Measurements from ENCODE around the gene KLF2. TPM values are rescaled to one million over a fixed set of nuclear protein-coding genes. Genes with fewer than 3 reads are reported as not detected.
"Not testable (repeated sequence)": the region's sequence is repeated elsewhere in the genome, so short reads cannot be mapped to it uniquely, and the experiment has no call there.

KLF2 gene
- total and polyA plus RNA-seq, 2 of the 13 experiments (the other 11 are each of a cell fraction or from before 2014, with no cell fraction given), result not detected

GRCh38 chr19:16285079-16285478 is 39.5 kb upstream of the KLF2 start:
- H3K4me3 ChIP-seq (replicated peaks in 1 of 3; ENCODE audit: insufficient read depth in 1 of 3, low read depth in 2 of 3, low read length in 3 of 3); FAIRE-seq; H3K9me3 ChIP-seq (ENCODE audit: low read length); in situ Hi-C loops (cut with HindIII; ENCODE audit: extremely low pct_ligation_motif_present, low pct_unique_long_range_greater_than_20kb); POLR2A ChIA-PET; H3K27ac ChIP-seq (ENCODE audit: extremely low read length, insufficient read depth, low read length); H3K4me1 ChIP-seq (ENCODE audit: insufficient read depth, low read length); BruUV-seq (replicated peaks); H3K36me3 ChIP-seq (replicated peaks in 1 of 2; ENCODE audit: control insufficient read depth in 1 of 2, insufficient read depth in 2 of 2, low read length in 2 of 2); ATAC-seq; H3K4me2 ChIP-seq (ENCODE audit: low read depth, low read length); H2AFZ ChIP-seq (ENCODE audit: low read length); H3K9ac ChIP-seq (ENCODE audit: insufficient read depth, low read depth, low read length); intact Hi-C loops (cut with micrococcal nuclease; ENCODE audit: unreplicated experiment); H3K79me2 ChIP-seq (ENCODE audit: insufficient read depth, low read length); H4K20me1 ChIP-seq (ENCODE audit: insufficient read depth, low read length); CTCF ChIA-PET (ENCODE audit: low intra/inter-chr PET ratio, low total read pairs); DNase-seq (ENCODE audit: low spot score): not testable (repeated sequence)
- peaks cover 1 to 23% of the 10 kb centered on the region in 2 experiments; a peak in 3 of 5 replicates for H3K27me3 ChIP-seq (ENCODE audit: control insufficient read depth in 1 of 2, insufficient read depth in 2 of 2, low read length in 2 of 2)
- whole genome bisulfite sequencing (ENCODE audit: low lambda C conversion rate), result 41% methylated on average over 3 of the region's 3 CpGs

GRCh38 chr19:16285769-16286498 is 38.7 kb upstream of the KLF2 start:
- Histone ChIP-seq H3K36me3 (replicated peaks in 1 of 2; ENCODE audit: control insufficient read depth in 1 of 2, insufficient read depth in 2 of 2, low read length in 2 of 2) (no peaks in the 10 kb centered on the region), H3K9ac (ENCODE audit: insufficient read depth, low read depth, low read length) (no peak overlapping the region), H3K79me2 (ENCODE audit: insufficient read depth, low read length) (no peaks in the 10 kb centered on the region), H4K20me1 (ENCODE audit: insufficient read depth, low read length) (no peaks in the 10 kb centered on the region), H3K9me3 (ENCODE audit: low read length) (no peaks in the 10 kb centered on the region), H3K4me1 (ENCODE audit: insufficient read depth, low read length) (no peaks in the 10 kb centered on the region), H3K27me3 (ENCODE audit: control insufficient read depth in 1 of 2, insufficient read depth in 2 of 2, low read length in 2 of 2) (peaks cover 2 to 23% of the 10 kb centered on the region in 2 experiments; a peak in 3 of 5 replicates), H2AFZ (ENCODE audit: low read length) (no peak overlapping the region), H3K27ac (ENCODE audit: extremely low read length, insufficient read depth, low read length) (no peak overlapping the region), H3K4me2 (ENCODE audit: low read depth, low read length) (no peak overlapping the region), H3K4me3 (replicated peaks in 1 of 3; ENCODE audit: insufficient read depth in 1 of 3, low read depth in 2 of 3, low read length in 3 of 3) (no peak overlapping the region)
- BruUV-seq (replicated peaks), result no TSS peak
- CTCF ChIA-PET (ENCODE audit: low intra/inter-chr PET ratio, low total read pairs), result no interaction called here
- in situ Hi-C loops (cut with HindIII; ENCODE audit: extremely low pct_ligation_motif_present, low pct_unique_long_range_greater_than_20kb), result no loop called here
- no peak; the same call in 2 of the 3 replicates for ATAC-seq
- FAIRE-seq, result no peak
- intact Hi-C loops (cut with micrococcal nuclease; ENCODE audit: unreplicated experiment), result no loop called here
- 51% methylated on average over 16 of the region's 22 CpGs for WGBS (ENCODE audit: low lambda C conversion rate)
- no peak for DNase-seq (ENCODE audit: low spot score)
- POLR2A ChIA-PET, result no interaction called here
- peak; percentile 74 for TF ChIP-seq ZNF770 (CRISPR knock-in tag; IDR thresholded peaks at IDR 0.05)
- TF ChIP-seq ZNF879 (CRISPR knock-in tag; IDR thresholded peaks at IDR 0.05), result no peak
- TF ChIP-seq ZFP90 (CRISPR knock-in tag; IDR thresholded peaks at IDR 0.05; ENCODE audit: borderline replicate concordance), result peak; percentile 89; the same call in 1 of the 2 replicates

Measured in HepG2 (cell line).